Testis (tissue), 2 donors: Measurements from ENCODE around the gene AICDA.

Experiments
- CTCF ChIP-seq, 3 experiments: fragments of 450-650 bp in 2 of 3; fragments of 200-600 bp in 1 of 3; sonication (generic) in 1 of 3; IDR thresholded peaks; one replicate each; pipeline ENCODE4 v1.5.1; 2016 to 2019; ENCODE audit warnings: antibody characterized with exemption in 3 of 3, mild to moderate bottlenecking in 2 of 3, moderate library complexity in 1 of 3
- POLR2A ChIP-seq: fragments of 450-650 bp; IDR thresholded peaks from one replicate; pipeline ENCODE4 v1.6.1; 2017; ENCODE audit warnings: antibody characterized with exemption, mild to moderate bottlenecking, moderate library complexity

- TF ChIP-seq CTCF (IDR thresholded peaks at IDR 0.05) (no peak), POLR2A (no peak)
These were observed 48.4 kb upstream of the AICDA start for GRCh38 chr12:8661016-8661415.
